ENCODE results near the gene SNTG2. TPM values are rescaled to one million over a fixed set of nuclear protein-coding genes. Genes with fewer than 3 reads are reported as not detected.
A peak's percentile ranks its signal among the peaks of the same experiment; 100 is the strongest.

SNTG2 gene
- total RNA-seq, 1 experiment from 2014 or later: 20.5 TPM

DNA sequence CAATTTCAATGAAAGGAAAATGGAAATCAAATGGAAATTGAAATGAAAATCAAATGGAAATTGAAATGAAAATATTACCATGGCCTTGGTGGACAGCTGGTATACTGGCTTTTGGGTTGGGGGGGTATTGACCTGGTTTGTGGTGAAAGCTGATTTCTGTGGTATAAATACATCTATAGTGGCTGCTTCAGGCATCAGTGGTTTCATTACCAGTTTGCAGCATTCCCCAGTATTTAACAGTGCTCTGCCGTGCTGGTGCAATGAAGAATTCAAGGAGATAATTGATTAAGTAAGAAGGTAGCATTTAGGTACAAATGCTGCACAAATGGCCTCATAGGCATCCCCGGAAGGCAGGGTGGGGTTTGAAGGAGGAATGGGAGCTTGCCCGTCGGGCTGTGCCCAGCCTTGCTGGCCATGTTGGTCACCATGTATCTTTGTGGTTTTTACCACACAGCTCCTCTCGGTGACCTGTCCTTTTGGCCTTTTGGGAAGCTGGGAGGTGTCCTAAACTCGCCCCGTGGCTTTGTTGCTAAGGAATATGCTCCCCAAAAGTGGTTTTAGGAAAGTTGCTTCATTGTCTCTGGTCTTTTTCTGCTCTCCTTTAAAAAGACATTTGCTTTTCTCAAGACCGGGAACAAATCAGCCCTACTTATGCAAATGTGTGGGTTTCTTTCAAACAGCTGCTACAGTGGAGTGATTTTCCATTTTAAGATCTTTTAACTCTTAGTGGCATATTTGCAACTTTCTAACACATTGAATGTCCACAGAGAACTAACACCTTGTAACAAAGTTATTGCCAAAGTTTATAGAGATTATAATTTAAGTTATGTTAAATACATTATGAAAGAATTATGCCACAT lies 28.6 kb downstream of the SNTG2 start:
- Mint-ChIP-seq H3K9me3 (no peaks in the 10 kb centered on the region; the same call in 1 of the 2 replicates), H3K36me3 (peaks cover 29% of the 10 kb centered on the region), H3K27me3 (ENCODE audit: low read depth) (peaks cover 3% of the 10 kb centered on the region; the same call in 1 of the 2 replicates), H3K4me3 (no peak overlapping the region), H3K4me1 (peaks cover 26% of the 10 kb centered on the region), H3K27ac (peak overlapping the region; percentile 40)
- CTCF ChIA-PET: interaction anchor here (0.6 kb wide), 1 partner anchor 567 kb away, joined by 3 read pairs; no protein-coding TSS in a partner anchor
- ATAC-seq (no peak), DNase-seq (ENCODE audit: low spot score) (no peak)
- TF ChIP-seq, protein P1, sequence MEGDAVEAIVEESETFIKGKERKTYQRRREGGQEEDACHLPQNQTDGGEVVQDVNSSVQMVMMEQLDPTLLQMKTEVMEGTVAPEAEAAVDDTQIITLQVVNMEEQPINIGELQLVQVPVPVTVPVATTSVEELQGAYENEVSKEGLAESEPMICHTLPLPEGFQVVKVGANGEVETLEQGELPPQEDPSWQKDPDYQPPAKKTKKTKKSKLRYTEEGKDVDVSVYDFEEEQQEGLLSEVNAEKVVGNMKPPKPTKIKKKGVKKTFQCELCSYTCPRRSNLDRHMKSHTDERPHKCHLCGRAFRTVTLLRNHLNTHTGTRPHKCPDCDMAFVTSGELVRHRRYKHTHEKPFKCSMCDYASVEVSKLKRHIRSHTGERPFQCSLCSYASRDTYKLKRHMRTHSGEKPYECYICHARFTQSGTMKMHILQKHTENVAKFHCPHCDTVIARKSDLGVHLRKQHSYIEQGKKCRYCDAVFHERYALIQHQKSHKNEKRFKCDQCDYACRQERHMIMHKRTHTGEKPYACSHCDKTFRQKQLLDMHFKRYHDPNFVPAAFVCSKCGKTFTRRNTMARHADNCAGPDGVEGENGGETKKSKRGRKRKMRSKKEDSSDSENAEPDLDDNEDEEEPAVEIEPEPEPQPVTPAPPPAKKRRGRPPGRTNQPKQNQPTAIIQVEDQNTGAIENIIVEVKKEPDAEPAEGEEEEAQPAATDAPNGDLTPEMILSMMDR (IDR thresholded peaks at IDR 0.05): no peak
- TF ChIP-seq CBFB (CRISPR knock-in tag; IDR thresholded peaks at IDR 0.05; ENCODE audit: low read depth): no peak
- TF ChIP-seq, protein P2, sequence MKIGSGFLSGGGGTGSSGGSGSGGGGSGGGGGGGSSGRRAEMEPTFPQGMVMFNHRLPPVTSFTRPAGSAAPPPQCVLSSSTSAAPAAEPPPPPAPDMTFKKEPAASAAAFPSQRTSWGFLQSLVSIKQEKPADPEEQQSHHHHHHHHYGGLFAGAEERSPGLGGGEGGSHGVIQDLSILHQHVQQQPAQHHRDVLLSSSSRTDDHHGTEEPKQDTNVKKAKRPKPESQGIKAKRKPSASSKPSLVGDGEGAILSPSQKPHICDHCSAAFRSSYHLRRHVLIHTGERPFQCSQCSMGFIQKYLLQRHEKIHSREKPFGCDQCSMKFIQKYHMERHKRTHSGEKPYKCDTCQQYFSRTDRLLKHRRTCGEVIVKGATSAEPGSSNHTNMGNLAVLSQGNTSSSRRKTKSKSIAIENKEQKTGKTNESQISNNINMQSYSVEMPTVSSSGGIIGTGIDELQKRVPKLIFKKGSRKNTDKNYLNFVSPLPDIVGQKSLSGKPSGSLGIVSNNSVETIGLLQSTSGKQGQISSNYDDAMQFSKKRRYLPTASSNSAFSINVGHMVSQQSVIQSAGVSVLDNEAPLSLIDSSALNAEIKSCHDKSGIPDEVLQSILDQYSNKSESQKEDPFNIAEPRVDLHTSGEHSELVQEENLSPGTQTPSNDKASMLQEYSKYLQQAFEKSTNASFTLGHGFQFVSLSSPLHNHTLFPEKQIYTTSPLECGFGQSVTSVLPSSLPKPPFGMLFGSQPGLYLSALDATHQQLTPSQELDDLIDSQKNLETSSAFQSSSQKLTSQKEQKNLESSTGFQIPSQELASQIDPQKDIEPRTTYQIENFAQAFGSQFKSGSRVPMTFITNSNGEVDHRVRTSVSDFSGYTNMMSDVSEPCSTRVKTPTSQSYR (CRISPR knock-in tag; IDR thresholded peaks at IDR 0.05): no peak
- TF ChIP-seq, protein P3, sequence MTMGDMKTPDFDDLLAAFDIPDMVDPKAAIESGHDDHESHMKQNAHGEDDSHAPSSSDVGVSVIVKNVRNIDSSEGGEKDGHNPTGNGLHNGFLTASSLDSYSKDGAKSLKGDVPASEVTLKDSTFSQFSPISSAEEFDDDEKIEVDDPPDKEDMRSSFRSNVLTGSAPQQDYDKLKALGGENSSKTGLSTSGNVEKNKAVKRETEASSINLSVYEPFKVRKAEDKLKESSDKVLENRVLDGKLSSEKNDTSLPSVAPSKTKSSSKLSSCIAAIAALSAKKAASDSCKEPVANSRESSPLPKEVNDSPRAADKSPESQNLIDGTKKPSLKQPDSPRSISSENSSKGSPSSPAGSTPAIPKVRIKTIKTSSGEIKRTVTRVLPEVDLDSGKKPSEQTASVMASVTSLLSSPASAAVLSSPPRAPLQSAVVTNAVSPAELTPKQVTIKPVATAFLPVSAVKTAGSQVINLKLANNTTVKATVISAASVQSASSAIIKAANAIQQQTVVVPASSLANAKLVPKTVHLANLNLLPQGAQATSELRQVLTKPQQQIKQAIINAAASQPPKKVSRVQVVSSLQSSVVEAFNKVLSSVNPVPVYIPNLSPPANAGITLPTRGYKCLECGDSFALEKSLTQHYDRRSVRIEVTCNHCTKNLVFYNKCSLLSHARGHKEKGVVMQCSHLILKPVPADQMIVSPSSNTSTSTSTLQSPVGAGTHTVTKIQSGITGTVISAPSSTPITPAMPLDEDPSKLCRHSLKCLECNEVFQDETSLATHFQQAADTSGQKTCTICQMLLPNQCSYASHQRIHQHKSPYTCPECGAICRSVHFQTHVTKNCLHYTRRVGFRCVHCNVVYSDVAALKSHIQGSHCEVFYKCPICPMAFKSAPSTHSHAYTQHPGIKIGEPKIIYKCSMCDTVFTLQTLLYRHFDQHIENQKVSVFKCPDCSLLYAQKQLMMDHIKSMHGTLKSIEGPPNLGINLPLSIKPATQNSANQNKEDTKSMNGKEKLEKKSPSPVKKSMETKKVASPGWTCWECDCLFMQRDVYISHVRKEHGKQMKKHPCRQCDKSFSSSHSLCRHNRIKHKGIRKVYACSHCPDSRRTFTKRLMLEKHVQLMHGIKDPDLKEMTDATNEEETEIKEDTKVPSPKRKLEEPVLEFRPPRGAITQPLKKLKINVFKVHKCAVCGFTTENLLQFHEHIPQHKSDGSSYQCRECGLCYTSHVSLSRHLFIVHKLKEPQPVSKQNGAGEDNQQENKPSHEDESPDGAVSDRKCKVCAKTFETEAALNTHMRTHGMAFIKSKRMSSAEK (CRISPR knock-in tag; IDR thresholded peaks at IDR 0.05; ENCODE audit: borderline replicate concordance): no peak
- no peak for TF ChIP-seq TEAD4 (CRISPR knock-in tag; IDR thresholded peaks at IDR 0.05)
- no peak for TF ChIP-seq FOXK1 (CRISPR knock-in tag; IDR thresholded peaks at IDR 0.05)
- TF ChIP-seq NFATC4 (CRISPR knock-in tag; IDR thresholded peaks at IDR 0.05): no peak
- TF ChIP-seq, protein P4, sequence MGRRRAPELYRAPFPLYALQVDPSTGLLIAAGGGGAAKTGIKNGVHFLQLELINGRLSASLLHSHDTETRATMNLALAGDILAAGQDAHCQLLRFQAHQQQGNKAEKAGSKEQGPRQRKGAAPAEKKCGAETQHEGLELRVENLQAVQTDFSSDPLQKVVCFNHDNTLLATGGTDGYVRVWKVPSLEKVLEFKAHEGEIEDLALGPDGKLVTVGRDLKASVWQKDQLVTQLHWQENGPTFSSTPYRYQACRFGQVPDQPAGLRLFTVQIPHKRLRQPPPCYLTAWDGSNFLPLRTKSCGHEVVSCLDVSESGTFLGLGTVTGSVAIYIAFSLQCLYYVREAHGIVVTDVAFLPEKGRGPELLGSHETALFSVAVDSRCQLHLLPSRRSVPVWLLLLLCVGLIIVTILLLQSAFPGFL (CRISPR knock-in tag; IDR thresholded peaks at IDR 0.05; ENCODE audit: borderline replicate concordance): no peak
- TF ChIP-seq NR1H2 (CRISPR knock-in tag; IDR thresholded peaks at IDR 0.05): no peak
- no peak for TF ChIP-seq SMAD4 (CRISPR knock-in tag; IDR thresholded peaks at IDR 0.05)
- no peak for TF ChIP-seq ELF4 (CRISPR knock-in tag; IDR thresholded peaks at IDR 0.05; ENCODE audit: low read depth)
- TF ChIP-seq, protein P5, sequence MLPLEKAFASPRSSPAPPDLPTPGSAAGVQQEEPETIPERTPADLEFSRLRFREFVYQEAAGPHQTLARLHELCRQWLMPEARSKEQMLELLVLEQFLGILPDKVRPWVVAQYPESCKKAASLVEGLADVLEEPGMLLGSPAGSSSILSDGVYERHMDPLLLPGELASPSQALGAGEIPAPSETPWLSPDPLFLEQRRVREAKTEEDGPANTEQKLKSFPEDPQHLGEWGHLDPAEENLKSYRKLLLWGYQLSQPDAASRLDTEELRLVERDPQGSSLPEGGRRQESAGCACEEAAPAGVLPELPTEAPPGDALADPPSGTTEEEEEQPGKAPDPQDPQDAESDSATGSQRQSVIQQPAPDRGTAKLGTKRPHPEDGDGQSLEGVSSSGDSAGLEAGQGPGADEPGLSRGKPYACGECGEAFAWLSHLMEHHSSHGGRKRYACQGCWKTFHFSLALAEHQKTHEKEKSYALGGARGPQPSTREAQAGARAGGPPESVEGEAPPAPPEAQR (CRISPR knock-in tag; IDR thresholded peaks at IDR 0.05): no peak
- TF ChIP-seq SMAD3 (CRISPR knock-in tag; IDR thresholded peaks at IDR 0.05; ENCODE audit: borderline replicate concordance): no peak
- TF ChIP-seq ZNF232 (CRISPR knock-in tag; IDR thresholded peaks at IDR 0.05): no peak
- TF ChIP-seq, protein P6, sequence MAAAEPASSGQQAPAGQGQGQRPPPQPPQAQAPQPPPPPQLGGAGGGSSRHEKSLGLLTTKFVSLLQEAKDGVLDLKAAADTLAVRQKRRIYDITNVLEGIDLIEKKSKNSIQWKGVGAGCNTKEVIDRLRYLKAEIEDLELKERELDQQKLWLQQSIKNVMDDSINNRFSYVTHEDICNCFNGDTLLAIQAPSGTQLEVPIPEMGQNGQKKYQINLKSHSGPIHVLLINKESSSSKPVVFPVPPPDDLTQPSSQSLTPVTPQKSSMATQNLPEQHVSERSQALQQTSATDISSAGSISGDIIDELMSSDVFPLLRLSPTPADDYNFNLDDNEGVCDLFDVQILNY (CRISPR knock-in tag; IDR thresholded peaks at IDR 0.05): no peak
- TF ChIP-seq SP1 (CRISPR knock-in tag; conservative IDR thresholded peaks at IDR 0.05): no peak
- TF ChIP-seq JAZF1 (CRISPR knock-in tag; IDR thresholded peaks at IDR 0.05): no peak
- no peak for TF ChIP-seq ZNF263 (CRISPR knock-in tag; IDR thresholded peaks at IDR 0.05; ENCODE audit: low read depth)
- TF ChIP-seq, protein P7, sequence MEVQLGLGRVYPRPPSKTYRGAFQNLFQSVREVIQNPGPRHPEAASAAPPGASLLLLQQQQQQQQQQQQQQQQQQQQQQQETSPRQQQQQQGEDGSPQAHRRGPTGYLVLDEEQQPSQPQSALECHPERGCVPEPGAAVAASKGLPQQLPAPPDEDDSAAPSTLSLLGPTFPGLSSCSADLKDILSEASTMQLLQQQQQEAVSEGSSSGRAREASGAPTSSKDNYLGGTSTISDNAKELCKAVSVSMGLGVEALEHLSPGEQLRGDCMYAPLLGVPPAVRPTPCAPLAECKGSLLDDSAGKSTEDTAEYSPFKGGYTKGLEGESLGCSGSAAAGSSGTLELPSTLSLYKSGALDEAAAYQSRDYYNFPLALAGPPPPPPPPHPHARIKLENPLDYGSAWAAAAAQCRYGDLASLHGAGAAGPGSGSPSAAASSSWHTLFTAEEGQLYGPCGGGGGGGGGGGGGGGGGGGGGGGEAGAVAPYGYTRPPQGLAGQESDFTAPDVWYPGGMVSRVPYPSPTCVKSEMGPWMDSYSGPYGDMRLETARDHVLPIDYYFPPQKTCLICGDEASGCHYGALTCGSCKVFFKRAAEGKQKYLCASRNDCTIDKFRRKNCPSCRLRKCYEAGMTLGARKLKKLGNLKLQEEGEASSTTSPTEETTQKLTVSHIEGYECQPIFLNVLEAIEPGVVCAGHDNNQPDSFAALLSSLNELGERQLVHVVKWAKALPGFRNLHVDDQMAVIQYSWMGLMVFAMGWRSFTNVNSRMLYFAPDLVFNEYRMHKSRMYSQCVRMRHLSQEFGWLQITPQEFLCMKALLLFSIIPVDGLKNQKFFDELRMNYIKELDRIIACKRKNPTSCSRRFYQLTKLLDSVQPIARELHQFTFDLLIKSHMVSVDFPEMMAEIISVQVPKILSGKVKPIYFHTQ (CRISPR knock-in tag; IDR thresholded peaks at IDR 0.05): no peak
- TF ChIP-seq ZNF219 (CRISPR knock-in tag; IDR thresholded peaks at IDR 0.05; ENCODE audit: borderline replicate concordance): no peak
- POLR2A ChIA-PET: no interaction called here
